UCSD-AML1 (cell line): ENCODE data around the gene PWWP3B.
"Not testable (repeated sequence)": the region's sequence is repeated elsewhere in the genome, so short reads cannot be mapped to it uniquely, and the experiment has no call there.

Source experiments
- DNase-seq: peaks from one replicate; lab custom pipeline; 2025; ENCODE audit not compliant: unreplicated experiment; lab: John Stamatoyannopoulos, UW

Gene PWWP3B

DNA sequence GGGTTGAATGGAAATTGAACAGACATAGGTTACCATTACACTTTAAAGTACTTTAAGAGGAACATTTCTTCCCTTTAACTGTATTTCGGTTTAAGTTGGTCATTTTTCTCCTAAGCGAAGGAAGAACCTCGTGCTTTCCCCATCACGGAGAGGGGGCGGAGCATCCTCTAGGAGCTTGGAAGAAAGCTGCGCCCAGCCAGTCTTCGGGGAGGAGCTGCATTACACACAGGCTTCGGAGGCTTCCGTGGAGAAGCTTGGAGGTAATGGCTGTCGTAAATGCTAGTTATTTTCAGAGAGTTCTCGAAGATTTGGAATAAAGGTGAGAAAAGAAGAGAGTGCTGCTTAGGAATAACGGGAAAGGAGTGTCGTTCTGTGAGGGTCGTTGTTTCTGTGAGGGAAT is at the start of gene PWWP3B:
TSS of gene PWWP3B (plus strand) at position 199 of the 400 bp plus-strand sequence. CDS start 37,128 bp downstream, outside the sequence.
- no peak for DNase-seq

DNA sequence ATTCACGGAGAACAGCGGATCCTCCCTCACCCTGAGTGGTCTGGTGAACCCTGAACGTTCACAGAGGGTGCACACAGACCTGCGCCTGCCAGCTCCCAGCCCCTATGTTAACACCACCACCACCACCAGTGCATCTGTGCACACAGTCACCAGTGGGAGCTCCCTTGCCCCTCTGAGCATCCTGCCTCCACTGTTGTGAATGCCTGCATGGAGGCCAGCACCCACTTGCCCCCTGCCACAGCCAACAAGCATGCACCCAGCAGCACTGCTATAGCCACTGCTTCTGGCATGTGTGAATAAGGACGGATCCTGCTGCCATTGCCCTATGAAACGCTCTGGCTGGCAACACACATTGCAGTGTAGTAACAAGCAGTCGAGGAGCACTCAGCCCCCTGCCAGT is 29.1 kb upstream of the PWWP3B start:
- DNase-seq: no peak

DNA sequence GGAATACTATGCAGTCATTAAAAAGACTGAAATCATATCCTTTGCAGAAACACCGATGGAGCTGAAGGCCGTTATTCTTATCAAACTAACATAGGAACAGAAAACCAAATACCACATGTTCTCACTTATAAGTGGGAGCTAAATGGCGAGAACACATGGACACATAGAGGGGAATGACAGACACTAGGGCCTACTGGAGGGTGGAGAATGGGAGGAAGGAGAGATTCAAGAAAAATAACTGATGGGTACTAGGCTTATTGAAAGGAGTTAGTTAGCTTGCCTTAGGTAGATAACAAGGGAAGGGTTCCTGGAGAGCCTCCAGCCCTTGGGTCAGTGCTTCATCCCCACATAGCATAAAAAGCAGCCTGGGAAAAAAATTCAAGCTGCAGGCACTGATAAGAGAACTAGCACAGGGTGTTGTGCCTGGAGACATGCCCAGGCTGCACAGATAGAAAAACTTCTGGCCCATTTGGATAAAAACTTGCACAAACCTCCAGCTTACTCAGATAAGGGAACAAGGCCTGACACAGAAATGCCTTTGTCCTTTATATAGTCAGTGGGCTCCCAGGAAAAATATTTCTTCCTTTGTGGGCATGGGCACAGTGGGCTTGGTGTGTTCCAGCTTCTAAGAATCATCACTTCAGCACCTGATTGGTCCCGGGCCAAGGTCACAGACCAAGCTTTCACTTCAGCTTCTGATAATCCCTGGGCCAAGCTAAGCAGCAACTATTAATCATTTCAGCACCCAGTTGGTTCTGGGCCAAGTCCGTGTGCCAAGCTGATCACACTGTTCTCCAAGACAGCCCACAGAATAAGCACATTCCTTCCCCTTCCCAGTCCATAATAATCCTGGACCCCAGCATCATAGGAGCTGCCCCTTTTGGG is 23.1 kb upstream of the PWWP3B start:
- no peak for DNase-seq

DNA sequence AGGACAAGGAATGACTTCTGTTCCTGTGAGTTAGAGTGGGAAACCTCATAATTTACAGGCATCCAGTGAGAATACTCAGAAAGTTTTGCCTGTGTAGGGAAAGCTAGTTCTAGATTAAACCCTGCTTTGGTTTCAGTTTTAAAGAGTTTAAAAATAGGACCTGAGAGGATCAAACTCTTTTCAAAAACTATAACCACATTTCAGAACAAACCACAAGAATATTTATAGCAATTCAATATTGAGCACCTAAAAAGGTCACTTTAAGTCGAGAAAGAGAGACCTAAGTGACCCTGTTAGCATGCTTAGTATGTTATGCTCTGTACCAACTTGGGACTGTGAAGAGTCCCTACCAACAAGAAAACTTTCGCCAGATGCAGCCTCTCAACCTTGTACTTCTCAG is 17.4 kb upstream of the PWWP3B start:
- no peak for DNase-seq

DNA sequence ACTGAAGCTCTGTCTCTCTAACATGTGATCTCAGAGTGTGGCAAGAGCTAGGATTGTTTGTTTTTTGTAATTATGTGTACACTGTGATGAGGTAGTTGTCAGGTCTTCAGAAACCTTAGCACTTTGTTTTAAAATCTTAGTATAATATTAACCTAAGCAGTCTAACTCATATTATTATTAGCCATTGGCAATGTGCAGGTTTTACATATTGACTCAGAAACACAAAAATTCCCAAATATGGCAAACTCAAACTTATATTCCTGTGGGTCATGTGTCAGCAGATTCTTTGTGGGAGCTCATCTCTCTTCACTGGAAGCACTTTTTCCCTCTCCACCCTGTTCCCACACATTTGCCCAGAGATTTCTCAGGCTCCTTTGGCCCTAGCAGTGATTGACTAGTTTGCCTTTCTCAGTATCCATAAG is 8.2 kb upstream of the PWWP3B start:
- no peak for DNase-seq

DNA sequence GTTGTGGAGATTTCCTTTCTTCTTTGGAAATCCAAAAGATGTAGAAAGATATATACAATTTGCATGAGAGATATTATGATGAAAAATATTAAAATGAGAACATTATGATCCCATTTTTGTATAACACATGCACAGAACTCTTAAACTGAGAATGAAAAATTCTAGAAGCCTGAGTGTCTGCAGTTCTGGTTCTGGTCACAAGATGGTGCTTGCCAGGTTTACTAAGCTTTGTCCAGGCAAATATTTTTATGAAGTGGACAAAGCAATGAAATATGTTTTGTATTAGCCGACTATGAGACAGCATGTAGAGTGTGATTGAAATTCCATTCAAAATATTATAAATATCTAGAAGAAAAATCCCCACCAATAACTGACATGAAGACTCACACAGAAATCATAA is 2.2 kb downstream of the PWWP3B start:
- no peak for DNase-seq

DNA sequence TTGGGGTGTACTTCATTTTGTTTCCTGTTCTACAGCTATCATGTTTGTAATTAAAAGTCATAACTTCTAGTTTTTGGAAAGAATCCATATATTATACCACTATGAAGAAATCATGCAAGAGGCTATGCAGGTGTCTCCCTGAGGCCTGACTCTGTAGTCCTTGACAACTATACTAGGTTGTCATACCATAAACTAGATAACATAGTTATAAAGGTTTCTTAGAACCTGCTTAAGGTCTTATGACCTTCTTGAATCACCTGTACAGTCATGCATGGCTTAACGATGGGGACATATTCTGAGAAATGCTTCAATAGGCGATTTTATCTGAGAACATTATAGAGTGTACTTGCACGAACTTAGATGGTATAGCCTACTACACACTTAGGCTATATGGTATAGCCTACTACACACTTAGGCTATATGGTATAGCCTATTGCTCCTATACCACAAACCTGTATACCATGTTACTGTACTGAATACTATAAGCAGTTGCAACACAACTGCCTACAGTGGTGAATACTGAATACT is 3.3 kb downstream of the PWWP3B start:
- no peak for DNase-seq

DNA sequence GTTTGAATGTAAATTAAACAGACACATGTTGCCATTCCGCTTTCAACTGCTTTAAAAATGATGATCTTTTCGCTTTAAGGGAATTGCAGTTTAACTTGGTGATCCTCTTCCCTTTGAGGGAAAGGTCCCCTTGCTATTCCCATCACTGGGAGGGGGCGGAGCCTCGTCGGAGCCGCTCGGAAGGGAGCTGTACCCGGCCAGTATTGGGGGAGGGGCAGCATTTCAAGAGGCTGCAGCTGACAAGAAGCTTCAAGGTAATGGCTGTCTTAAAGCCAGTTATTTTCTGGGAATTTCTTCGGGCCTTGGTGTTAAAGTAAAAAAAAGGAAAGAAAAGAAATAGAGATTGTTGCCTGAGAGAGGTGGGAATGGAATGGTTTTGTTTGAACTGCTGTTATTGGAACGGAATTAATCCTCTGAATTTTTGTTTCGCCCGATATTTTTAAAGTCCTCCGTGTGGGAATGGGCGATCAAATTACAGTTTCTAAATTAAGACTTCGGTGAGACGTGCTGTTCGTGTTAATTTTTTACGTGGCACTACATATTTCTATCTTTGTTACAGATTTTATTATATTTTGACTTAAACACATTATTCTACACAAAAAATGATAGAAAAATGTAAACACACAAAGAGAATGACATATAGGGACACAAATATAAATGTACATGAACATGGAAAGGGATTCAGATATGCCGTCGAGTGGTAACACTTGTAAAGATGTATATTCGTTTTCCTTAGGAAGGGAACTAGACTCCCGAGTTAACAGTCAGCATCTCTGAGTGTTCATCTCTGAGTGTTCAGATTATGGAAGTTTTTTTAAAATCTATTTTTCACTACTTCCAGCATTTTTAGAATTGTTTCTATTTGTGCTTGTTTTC is 9.2 kb downstream of the PWWP3B start:
- DNase-seq: no peak

DNA sequence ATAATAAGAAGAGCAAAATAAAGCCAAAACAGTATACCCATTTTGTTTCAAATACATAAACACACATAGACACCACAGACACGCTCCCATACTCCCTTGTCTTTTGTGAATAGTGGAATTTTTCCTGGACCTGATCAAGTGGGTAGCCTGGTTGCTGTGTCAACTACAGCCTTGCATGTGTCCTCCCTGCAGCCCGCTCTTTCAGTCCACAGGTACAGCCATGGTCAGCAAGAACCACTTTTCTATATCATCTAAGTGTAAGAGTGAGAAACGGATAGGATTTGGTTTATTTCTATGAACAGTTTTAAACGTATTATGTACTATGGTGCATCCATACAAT is 9.8 kb downstream of the PWWP3B start:
- no peak for DNase-seq

DNA sequence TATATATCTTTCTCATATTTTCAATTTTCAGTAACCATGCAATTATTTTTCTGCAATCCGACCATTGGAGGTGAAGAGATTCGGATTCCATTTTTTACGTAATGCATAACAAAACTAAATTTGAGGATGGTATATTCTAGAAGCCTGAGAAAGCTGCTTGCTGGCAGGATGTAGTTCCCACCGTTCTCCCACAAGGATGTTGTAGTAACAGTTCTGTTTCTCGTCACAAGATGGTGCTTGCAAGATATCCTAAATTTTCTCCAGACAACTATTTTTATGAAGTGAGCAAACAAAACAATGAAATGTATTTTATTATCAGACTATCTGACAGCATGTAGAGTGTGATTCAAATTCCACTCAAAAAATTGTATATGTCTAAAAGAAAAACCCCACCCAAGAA is 10.7 kb downstream of the PWWP3B start:
- DNase-seq: no peak

DNA sequence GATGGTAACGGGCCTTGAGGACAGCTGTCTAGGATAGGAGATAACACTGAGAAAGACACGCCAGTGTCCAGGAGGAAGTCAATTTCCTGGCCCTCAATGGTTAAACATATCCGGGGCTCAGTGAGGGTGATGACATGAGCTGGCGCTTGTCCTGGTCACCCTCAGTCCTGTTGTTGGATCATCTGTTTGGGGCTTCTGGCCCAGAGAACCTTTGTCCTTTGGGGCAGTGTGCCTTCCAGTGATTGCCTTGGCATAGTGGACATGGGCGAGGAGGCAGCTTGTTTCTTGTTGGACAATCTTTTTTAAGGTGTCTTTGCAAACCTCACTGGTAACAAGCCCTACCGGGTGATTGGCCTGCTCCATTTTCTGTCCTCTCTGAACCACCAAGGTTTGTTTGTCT is 15.6 kb downstream of the PWWP3B start:
- not testable (repeated sequence) for DNase-seq

DNA sequence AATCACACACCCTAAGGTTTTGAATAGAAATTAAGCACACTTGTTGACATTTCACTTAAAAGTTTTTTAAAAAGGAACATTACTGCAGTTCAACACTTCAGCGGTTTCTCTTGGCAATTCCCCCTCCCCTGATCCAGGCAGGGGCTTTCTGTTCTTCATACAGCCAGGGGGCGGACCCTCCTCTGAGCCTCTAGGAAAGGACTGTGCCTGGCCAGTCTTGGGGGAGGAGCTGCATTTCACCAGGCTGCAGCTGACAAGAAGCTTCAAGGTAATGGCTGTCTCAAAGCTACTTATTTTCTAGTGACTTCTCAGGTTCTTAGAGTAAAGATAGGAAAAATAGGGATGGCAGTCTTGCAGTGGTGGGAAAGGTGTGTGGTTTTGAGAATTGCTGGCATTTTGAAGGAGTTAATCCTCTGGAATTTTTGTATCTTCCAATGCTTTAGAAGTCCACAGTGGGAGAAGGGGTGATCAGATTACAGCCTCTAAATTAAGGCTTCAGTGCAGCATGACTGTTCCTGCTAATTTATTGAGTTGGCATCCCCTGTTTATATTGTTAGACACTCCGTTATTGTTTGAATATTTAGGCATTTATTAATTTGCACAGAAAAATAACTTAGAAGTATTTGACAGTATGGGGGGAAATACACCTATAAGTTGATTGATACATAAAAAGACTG is 33.5 kb downstream of the PWWP3B start:
- no peak for DNase-seq

DNA sequence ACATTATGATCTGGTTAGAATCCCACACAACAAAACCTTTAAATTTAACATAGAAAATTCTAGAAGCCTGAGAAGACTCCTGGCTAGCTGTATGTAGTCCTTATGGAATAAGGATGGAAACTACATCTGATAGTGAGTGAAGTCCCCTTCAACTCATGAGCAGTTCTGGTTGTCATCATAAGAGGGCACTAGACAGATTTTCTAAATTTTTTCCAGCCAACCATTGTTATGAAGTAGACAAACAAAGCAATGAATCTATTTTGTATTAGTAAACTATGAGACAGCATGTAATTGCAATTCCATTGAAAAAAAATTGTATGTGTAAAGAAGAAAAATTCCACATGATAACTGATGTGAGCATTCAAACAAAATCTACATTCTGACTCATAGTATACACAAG is 35.2 kb downstream of the PWWP3B start:
- no peak for DNase-seq

DNA sequence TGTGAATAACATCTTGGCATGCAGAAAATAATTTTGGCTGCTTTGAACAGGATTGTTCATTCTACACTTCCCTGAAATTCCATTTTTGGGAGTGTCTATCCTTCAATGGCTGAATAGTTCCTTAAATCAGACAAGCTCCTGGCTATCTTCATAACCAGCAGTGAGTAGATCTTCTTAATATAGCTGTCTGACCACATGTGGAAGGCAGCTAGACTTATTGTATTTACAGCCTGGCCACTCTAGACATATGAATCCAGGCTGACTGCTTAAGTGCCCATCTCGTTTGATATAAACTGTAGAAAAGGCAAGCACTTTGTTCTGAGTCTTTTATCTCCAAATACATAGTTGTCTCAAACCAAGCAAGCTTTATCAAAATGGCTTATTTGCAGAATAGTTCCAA is 40.0 kb downstream of the PWWP3B start:
- no peak for DNase-seq
